Measurements from ENCODE around the gene ZNF827. TPM values are rescaled to one million over a fixed set of nuclear protein-coding genes. Genes with fewer than 3 reads are reported as not detected.

The ZNF827 gene
- total RNA-seq, 1 experiment from 2014 or later, result 19.1 TPM

GRCh38 chr4:145939856-145940255 is 1.2 kb upstream of the ZNF827 start:
- Histone ChIP-seq H4K20me1 (ENCODE audit: insufficient read depth) (no peaks in the 10 kb centered on the region), H3K36me3 (ENCODE audit: control insufficient read depth in 1 of 2, insufficient read depth in 2 of 2, low read length in 2 of 2) (no peaks in the 10 kb centered on the region), H3K9me2 (ENCODE audit: insufficient read depth) (no peaks in the 10 kb centered on the region), H3K9me3 (ENCODE audit: control insufficient read depth in 1 of 2, insufficient read depth in 1 of 2, low read depth in 1 of 2, low read length in 2 of 2) (no peaks in the 10 kb centered on the region), H3K9ac (ENCODE audit: low read length) (peak overlapping the region; percentile 79; the same call in 1 of the 2 replicates), H3K27ac (ENCODE audit: low read depth, low read length) (peak overlapping the region; percentile 92), H3K4me1 (ENCODE audit: control insufficient read depth in 1 of 2, insufficient read depth in 2 of 2, low read length in 2 of 2) (peaks cover 19 to 38% of the 10 kb centered on the region in 2 experiments), H3K4me3 (replicated peaks in 1 of 2; ENCODE audit: low read depth in 1 of 2, low read length in 2 of 2) (peak overlapping the region in 1 of 2 experiments; percentile 87; a peak in 3 of 4 replicates), H3K27me3 (ENCODE audit: insufficient read depth, low read length) (no peaks in the 10 kb centered on the region), H3K79me2 (ENCODE audit: insufficient read depth, low read length) (peaks cover 25% of the 10 kb centered on the region), H3K4me2 (ENCODE audit: low read length) (peak overlapping the region; percentile 84), H2AFZ (ENCODE audit: low read depth, low read length, poor library complexity, severe bottlenecking) (peak overlapping the region; percentile 15)
- RAD21 ChIA-PET (ENCODE audit: low non-redundant PET in 1 of 2, low total read pairs in 2 of 2, uncharacterized antibody in 2 of 2, unreplicated experiment in 2 of 2), result no interaction called here
- no TSS peak for BruUV-seq (replicated peaks)
- POLR2A ChIA-PET, result no interaction called here
- no peak for TF ChIP-seq YY1 (IDR thresholded peaks at IDR 0.05; ENCODE audit: extremely low read depth, insufficient replicate concordance, low read depth, low read length)
- peak; percentile 54; the same call in 1 of the 2 replicates for TF ChIP-seq SP1 (IDR thresholded peaks at IDR 0.05; ENCODE audit: low read depth)
- no peak for TF ChIP-seq ZFX (IDR thresholded peaks at IDR 0.05)
- peak; percentile 67 for TF ChIP-seq JUND (IDR thresholded peaks at IDR 0.05)
- TF ChIP-seq CBX3 (IDR thresholded peaks at IDR 0.05; ENCODE audit: low read depth), result no peak; the same call in 1 of the 2 replicates
- no peak for TF ChIP-seq SIN3A (IDR thresholded peaks at IDR 0.05; ENCODE audit: low read depth)
- no peak for TF ChIP-seq ELF1 (IDR thresholded peaks at IDR 0.05; ENCODE audit: borderline replicate concordance, low read depth)
- TF ChIP-seq POLR2A (IDR thresholded peaks at IDR 0.05; ENCODE audit: borderline replicate concordance, extremely low read depth, insufficient read depth, insufficient read length), result no peak
- TF ChIP-seq, protein P1, sequence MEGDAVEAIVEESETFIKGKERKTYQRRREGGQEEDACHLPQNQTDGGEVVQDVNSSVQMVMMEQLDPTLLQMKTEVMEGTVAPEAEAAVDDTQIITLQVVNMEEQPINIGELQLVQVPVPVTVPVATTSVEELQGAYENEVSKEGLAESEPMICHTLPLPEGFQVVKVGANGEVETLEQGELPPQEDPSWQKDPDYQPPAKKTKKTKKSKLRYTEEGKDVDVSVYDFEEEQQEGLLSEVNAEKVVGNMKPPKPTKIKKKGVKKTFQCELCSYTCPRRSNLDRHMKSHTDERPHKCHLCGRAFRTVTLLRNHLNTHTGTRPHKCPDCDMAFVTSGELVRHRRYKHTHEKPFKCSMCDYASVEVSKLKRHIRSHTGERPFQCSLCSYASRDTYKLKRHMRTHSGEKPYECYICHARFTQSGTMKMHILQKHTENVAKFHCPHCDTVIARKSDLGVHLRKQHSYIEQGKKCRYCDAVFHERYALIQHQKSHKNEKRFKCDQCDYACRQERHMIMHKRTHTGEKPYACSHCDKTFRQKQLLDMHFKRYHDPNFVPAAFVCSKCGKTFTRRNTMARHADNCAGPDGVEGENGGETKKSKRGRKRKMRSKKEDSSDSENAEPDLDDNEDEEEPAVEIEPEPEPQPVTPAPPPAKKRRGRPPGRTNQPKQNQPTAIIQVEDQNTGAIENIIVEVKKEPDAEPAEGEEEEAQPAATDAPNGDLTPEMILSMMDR (IDR thresholded peaks at IDR 0.05 in 2 of 3, conservative IDR thresholded peaks at IDR 0.05 in 1 of 3; ENCODE audit: borderline replicate concordance in 1 of 3, insufficient read depth in 1 of 3, low read depth in 2 of 3, low read length in 2 of 3), result no peak
- TF ChIP-seq FOSL1 (IDR thresholded peaks at IDR 0.05; ENCODE audit: low read depth), result peak; percentile 73
- peak; percentile 26 for TF ChIP-seq RAD21 (IDR thresholded peaks at IDR 0.05; ENCODE audit: low read depth)
- TF ChIP-seq REST (IDR thresholded peaks at IDR 0.05; ENCODE audit: low read depth), result no peak
- TF ChIP-seq EZH2phosphoT487 (IDR thresholded peaks at IDR 0.05; ENCODE audit: borderline replicate concordance), result no peak
- TF ChIP-seq POLR2AphosphoS5 (IDR thresholded peaks at IDR 0.05; ENCODE audit: low read depth, low read length), result no peak
- no peak for TF ChIP-seq EZH2 (IDR thresholded peaks at IDR 0.05)
- TF ChIP-seq, protein P2, sequence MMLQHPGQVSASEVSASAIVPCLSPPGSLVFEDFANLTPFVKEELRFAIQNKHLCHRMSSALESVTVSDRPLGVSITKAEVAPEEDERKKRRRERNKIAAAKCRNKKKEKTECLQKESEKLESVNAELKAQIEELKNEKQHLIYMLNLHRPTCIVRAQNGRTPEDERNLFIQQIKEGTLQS (IDR thresholded peaks at IDR 0.05), result no peak
- TF ChIP-seq SRF (IDR thresholded peaks at IDR 0.05; ENCODE audit: low read depth), result no peak
- ATAC-seq, result 0 out of 2 replicates have a peak, but pooled peaks have one; percentile 3
- DNase-seq (ENCODE audit: low read depth, low spot score), result no peak
- intact Hi-C loops (cut with micrococcal nuclease), result loop anchor here (2.0 to 5.0 kb wide), 3 partner anchors 128 to 323 kb away; partner anchors contain the start of gene MMAA
- CTCF ChIA-PET, result no interaction called here

All from HCT116 (cell line).